Testis (tissue), 3 donors: ENCODE data around the gene IMMP2L. TPM values are rescaled to one million over a fixed set of nuclear protein-coding genes. Genes with fewer than 3 reads are reported as not detected.
"Not testable (repeated sequence)": the region's sequence is repeated elsewhere in the genome, so short reads cannot be mapped to it uniquely, and the experiment has no call there.

Experiments
- DNase-seq: peaks from one replicate; pipeline ENCODE4 v3.0.0-alpha.2; 2019
- H3K27ac ChIP-seq, 2 donors: fragments of 200-600 bp; sonication (generic); one replicate each; pipeline ENCODE4 v1.5.1; 2019
- H3K27me3 ChIP-seq: fragments of 200-600 bp; sonication (generic); one replicate; pipeline ENCODE4 v1.5.1; 2019
- H3K36me3 ChIP-seq: fragments of 200-600 bp; sonication (generic); one replicate; pipeline ENCODE4 v1.5.1; 2017; ENCODE audit warnings: low read depth; ENCODE audit errors: missing control alignments
- H3K4me1 ChIP-seq: fragments of 200-600 bp; sonication (generic); one replicate; pipeline ENCODE4 v1.5.1; 2019
- H3K4me3 ChIP-seq, 2 donors: fragments of 200-600 bp; sonication (generic); one replicate each; pipeline ENCODE4 v1.5.1; 2017 to 2019
- H3K9me3 ChIP-seq: fragments of 200-600 bp; sonication (generic); one replicate; pipeline ENCODE4 v1.5.1; 2017
- POLR2A ChIP-seq: fragments of 450-650 bp; IDR thresholded peaks from one replicate; pipeline ENCODE4 v1.6.1; 2017; ENCODE audit warnings: antibody characterized with exemption, mild to moderate bottlenecking, moderate library complexity
- WGBS, 2 donors: methylation state at CpG; one replicate each; pipeline ENCODE4 v1.1.5; 2018; 5-methylcytosine and 5-hydroxymethylcytosine counted together
- intact Hi-C: fragments of 100-400 bp; cut with DNase I; formaldehyde crosslinking; loops from one replicate; pipeline ENCODE4 v1.15.1; 2023; ENCODE audit warnings: low total_unique reads
- polyA plus RNA-seq: library from polyadenylated mRNA; stranded (reverse); fragments of 350-450 nt; fragmentation: Illumina TruSeq; extraction: RNeasy Lipid Tissue Mini Kit (QIAGEN cat#74804); gene quantifications from one replicate; pipeline ENCODE4 v1.2.3, GENCODE V29; 2014; ENCODE audit warnings: low read depth, low replicate concordance; ENCODE audit not compliant: insufficient read depth
- total RNA-seq, 2 donors: library from RNA; depleted of rRNA; stranded (reverse); fragments of >200 nt; gene quantifications; one replicate each; pipeline ENCODE4 v1.2.3, GENCODE V29; 2016
- TF ChIP-seq, protein P1 (sequence below), 3 experiments: fragments of 450-650 bp in 2 of 3; fragments of 200-600 bp in 1 of 3; sonication (generic) in 1 of 3; IDR thresholded peaks; one replicate each; pipeline ENCODE4 v1.5.1; 2016 to 2019; ENCODE audit warnings: antibody characterized with exemption in 3 of 3, mild to moderate bottlenecking in 2 of 3, moderate library complexity in 1 of 3

Gene IMMP2L
- total and polyA plus RNA-seq, 3 donors from 2014 or later: 10.7 to 12.4 (median 11.2) TPM

GRCh38 chr7:111511845-111512244, 50.4 kb downstream of the IMMP2L start:
- Histone ChIP-seq H3K27ac (no peak overlapping the region), H3K4me3 (no peak overlapping the region), H3K27me3 (no peaks in the 10 kb centered on the region), H3K9me3 (no peaks in the 10 kb centered on the region), H3K36me3 (no peaks in the 10 kb centered on the region), H3K4me1 (no peaks in the 10 kb centered on the region)
- DNase-seq: no peak
- 96 to 97% methylated on average over 4 of the region's 4 CpGs for whole genome bisulfite sequencing, 2 donors
- TF ChIP-seq, protein P1, sequence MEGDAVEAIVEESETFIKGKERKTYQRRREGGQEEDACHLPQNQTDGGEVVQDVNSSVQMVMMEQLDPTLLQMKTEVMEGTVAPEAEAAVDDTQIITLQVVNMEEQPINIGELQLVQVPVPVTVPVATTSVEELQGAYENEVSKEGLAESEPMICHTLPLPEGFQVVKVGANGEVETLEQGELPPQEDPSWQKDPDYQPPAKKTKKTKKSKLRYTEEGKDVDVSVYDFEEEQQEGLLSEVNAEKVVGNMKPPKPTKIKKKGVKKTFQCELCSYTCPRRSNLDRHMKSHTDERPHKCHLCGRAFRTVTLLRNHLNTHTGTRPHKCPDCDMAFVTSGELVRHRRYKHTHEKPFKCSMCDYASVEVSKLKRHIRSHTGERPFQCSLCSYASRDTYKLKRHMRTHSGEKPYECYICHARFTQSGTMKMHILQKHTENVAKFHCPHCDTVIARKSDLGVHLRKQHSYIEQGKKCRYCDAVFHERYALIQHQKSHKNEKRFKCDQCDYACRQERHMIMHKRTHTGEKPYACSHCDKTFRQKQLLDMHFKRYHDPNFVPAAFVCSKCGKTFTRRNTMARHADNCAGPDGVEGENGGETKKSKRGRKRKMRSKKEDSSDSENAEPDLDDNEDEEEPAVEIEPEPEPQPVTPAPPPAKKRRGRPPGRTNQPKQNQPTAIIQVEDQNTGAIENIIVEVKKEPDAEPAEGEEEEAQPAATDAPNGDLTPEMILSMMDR (IDR thresholded peaks at IDR 0.05): no peak
- no peak for TF ChIP-seq POLR2A
- intact Hi-C loops: no loop called here

GRCh38 chr7:111510584-111511378, 51.5 kb downstream of the IMMP2L start:
- no peaks in the 10 kb centered on the region for H3K36me3 ChIP-seq
- H3K27me3 ChIP-seq: no peaks in the 10 kb centered on the region
- intact Hi-C loops: no loop called here
- WGBS, 2 donors: 90 to 95% methylated on average over 3 of the region's 3 CpGs
- H3K27ac ChIP-seq: no peak overlapping the region
- DNase-seq: no peak
- no peak for TF ChIP-seq POLR2A
- TF ChIP-seq, protein P1 (IDR thresholded peaks at IDR 0.05): no peak
- H3K9me3 ChIP-seq: no peaks in the 10 kb centered on the region
- no peaks in the 10 kb centered on the region for H3K4me1 ChIP-seq
- H3K4me3 ChIP-seq: no peak overlapping the region

DNA sequence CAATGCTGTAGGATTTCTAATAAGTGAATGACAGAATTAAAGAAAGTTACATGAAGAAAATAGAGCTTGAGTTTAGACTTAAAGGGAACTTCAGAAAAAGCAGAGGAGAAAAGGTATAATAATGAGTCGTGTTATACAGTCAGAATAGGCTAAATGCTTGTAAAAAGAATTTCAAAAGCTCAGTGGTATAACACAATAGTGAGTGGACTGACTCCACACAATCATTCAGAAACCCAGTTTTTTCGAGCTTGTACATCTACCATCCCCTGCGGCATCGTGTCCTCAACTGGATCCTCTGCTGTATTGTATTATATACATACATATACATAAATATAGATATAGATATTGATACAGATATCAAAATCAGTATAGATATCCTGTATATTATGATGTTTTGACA, 52.2 kb downstream of the IMMP2L start:
- no peaks in the 10 kb centered on the region for H3K4me1 ChIP-seq
- no peaks in the 10 kb centered on the region for H3K36me3 ChIP-seq
- TF ChIP-seq, protein P1 (IDR thresholded peaks at IDR 0.05): no peak
- no peak for TF ChIP-seq POLR2A
- WGBS, 2 donors: 95 to 97% methylated on average over 4 of the region's 4 CpGs
- no peak for DNase-seq
- no peak overlapping the region for H3K27ac ChIP-seq
- intact Hi-C loops: no loop called here
- H3K9me3 ChIP-seq: no peaks in the 10 kb centered on the region
- H3K27me3 ChIP-seq: no peaks in the 10 kb centered on the region
- no peak overlapping the region for H3K4me3 ChIP-seq

DNA sequence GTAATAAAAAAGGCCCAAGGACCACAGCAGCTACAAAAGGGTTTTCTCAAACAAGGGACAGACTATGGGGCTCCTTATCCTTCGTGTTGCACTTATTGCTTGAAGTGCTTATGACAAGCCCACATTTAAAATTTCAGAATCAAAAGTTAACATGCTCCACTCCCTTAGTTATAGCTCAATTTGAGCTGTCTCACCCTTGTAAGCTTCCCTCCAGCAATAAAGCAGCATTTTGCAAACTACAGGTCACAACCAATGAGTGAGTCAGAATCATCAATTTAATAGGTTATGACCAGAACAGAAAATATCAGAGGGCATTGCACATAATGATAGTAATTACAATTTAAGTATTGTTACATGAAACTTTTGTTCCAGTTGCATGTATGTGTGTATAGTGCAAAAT, 53.0 kb downstream of the IMMP2L start:
- TF ChIP-seq, protein P1 (IDR thresholded peaks at IDR 0.05): no peak
- TF ChIP-seq POLR2A: no peak
- no peak overlapping the region for H3K4me3 ChIP-seq
- H3K4me1 ChIP-seq: no peaks in the 10 kb centered on the region
- intact Hi-C loops: no loop called here
- H3K27ac ChIP-seq: no peak overlapping the region
- WGBS, 2 donors: 88 to 89% methylated on average over 1 of the region's 1 CpG
- H3K36me3 ChIP-seq: no peaks in the 10 kb centered on the region
- no peak for DNase-seq
- H3K9me3 ChIP-seq: no peaks in the 10 kb centered on the region
- H3K27me3 ChIP-seq: no peaks in the 10 kb centered on the region

- no peaks in the 10 kb centered on the region for H3K27me3 ChIP-seq
- WGBS, 2 donors: 90 to 94% methylated on average over 4 of the region's 4 CpGs
- H3K27ac ChIP-seq: no peak overlapping the region
- no peaks in the 10 kb centered on the region for H3K4me1 ChIP-seq
- H3K4me3 ChIP-seq: no peak overlapping the region
- no peaks in the 10 kb centered on the region for H3K9me3 ChIP-seq
- intact Hi-C loops: no loop called here
- H3K36me3 ChIP-seq: no peaks in the 10 kb centered on the region
- TF ChIP-seq POLR2A: no peak
- TF ChIP-seq, protein P1 (IDR thresholded peaks at IDR 0.05): no peak
- no peak for DNase-seq
These were observed 53.9 kb downstream of the IMMP2L start for GRCh38 chr7:111508387-111508786.

- H3K27ac ChIP-seq, H3K4me3 ChIP-seq, H3K27me3 ChIP-seq, H3K9me3 ChIP-seq, H3K36me3 ChIP-seq, H3K4me1 ChIP-seq, DNase-seq, intact Hi-C loops: not testable (repeated sequence)
These were observed 56.9 kb downstream of the IMMP2L start for GRCh38 chr7:111505422-111505821.

- intact Hi-C loops, H3K36me3 ChIP-seq, H3K4me1 ChIP-seq, H3K4me3 ChIP-seq, H3K27ac ChIP-seq, H3K27me3 ChIP-seq, DNase-seq, H3K9me3 ChIP-seq: not testable (repeated sequence)
- 95 to 100% methylated on average over 2 of the region's 2 CpGs for WGBS, 2 donors
These were observed 60.5 kb downstream of the IMMP2L start for GRCh38 chr7:111501799-111502198.
